T-helper 1 cell treated with Interleukin-12 subunit alpha and Interleukin-12 subunit beta and Interleukin-4 antibody, amounts not matched to agents 30 μg/mL and 1 μg/mL, for 36 hours (primary cell): Measurements from ENCODE around the gene TMEM151A.
A peak's percentile ranks its signal among the peaks of the same experiment; 100 is the strongest.
"Not testable (repeated sequence)": the region's sequence is repeated elsewhere in the genome, so short reads cannot be mapped to it uniquely, and the experiment has no call there.

Source experiments
- H3K27ac Mint-ChIP-seq: one replicate; pipeline ENCODE4 v1.8.0; 2021; ENCODE audit warnings: mild to moderate bottlenecking, mixed read lengths
- H3K27me3 Mint-ChIP-seq: one replicate; pipeline ENCODE4 v1.8.0; 2021; ENCODE audit warnings: low read depth, mixed read lengths
- H3K36me3 Mint-ChIP-seq: one replicate; pipeline ENCODE4 v1.8.0; 2021; ENCODE audit warnings: low read depth, mixed read lengths
- H3K4me1 Mint-ChIP-seq: one replicate; pipeline ENCODE4 v1.8.0; 2021; ENCODE audit warnings: low read depth, mixed read lengths
- H3K4me3 Mint-ChIP-seq: one replicate; pipeline ENCODE4 v1.8.0; 2021; ENCODE audit warnings: mild to moderate bottlenecking, moderate library complexity, mixed read lengths
- H3K9me3 Mint-ChIP-seq: one replicate; pipeline ENCODE4 v1.8.0; 2021; ENCODE audit warnings: mixed read lengths

The TMEM151A gene

GRCh38 chr11:66294626-66295620, 3.2 kb downstream of the TMEM151A start:
- Mint-ChIP-seq H3K4me1 (peaks cover 13% of the 10 kb centered on the region), H3K27me3 (peaks cover 26% of the 10 kb centered on the region), H3K9me3 (no peaks in the 10 kb centered on the region), H3K4me3 (no peak overlapping the region), H3K27ac (no peak overlapping the region), H3K36me3 (no peaks in the 10 kb centered on the region)

- Mint-ChIP-seq H3K4me3 (no peak overlapping the region), H3K27me3 (peaks cover 11% of the 10 kb centered on the region), H3K9me3 (no peaks in the 10 kb centered on the region), H3K4me1 (peaks cover 3% of the 10 kb centered on the region), H3K36me3 (no peaks in the 10 kb centered on the region), H3K27ac (no peak overlapping the region)
These were observed 5.9 kb downstream of the TMEM151A start for GRCh38 chr11:66297610-66298009.

GRCh38 chr11:66299186-66299585, 7.5 kb downstream of the TMEM151A start:
- Mint-ChIP-seq H3K4me3 (no peak overlapping the region), H3K9me3 (no peaks in the 10 kb centered on the region), H3K27me3 (no peaks in the 10 kb centered on the region), H3K27ac (no peak overlapping the region), H3K36me3 (no peaks in the 10 kb centered on the region), H3K4me1 (no peaks in the 10 kb centered on the region)

GRCh38 chr11:66302656-66303055, 11.0 kb downstream of the TMEM151A start:
- H3K36me3 Mint-ChIP-seq, result no peaks in the 10 kb centered on the region
- H3K4me1 Mint-ChIP-seq, result no peaks in the 10 kb centered on the region
- peaks cover 3% of the 10 kb centered on the region for H3K27me3 Mint-ChIP-seq
- H3K4me3 Mint-ChIP-seq, result no peak overlapping the region
- no peak overlapping the region for H3K27ac Mint-ChIP-seq
- H3K9me3 Mint-ChIP-seq, result no peaks in the 10 kb centered on the region

GRCh38 chr11:66309475-66309874, 17.8 kb downstream of the TMEM151A start:
- Mint-ChIP-seq H3K27me3 (peaks cover 4% of the 10 kb centered on the region), H3K36me3 (no peaks in the 10 kb centered on the region), H3K4me3 (no peak overlapping the region), H3K27ac (no peak overlapping the region), H3K9me3 (no peaks in the 10 kb centered on the region), H3K4me1 (peaks cover 6% of the 10 kb centered on the region)

- no peaks in the 10 kb centered on the region for H3K36me3 Mint-ChIP-seq
- H3K9me3 Mint-ChIP-seq, result no peaks in the 10 kb centered on the region
- no peak overlapping the region for H3K4me3 Mint-ChIP-seq
- H3K4me1 Mint-ChIP-seq, result peaks cover 6% of the 10 kb centered on the region
- H3K27me3 Mint-ChIP-seq, result peaks cover 6% of the 10 kb centered on the region
- H3K27ac Mint-ChIP-seq, result no peak overlapping the region
These were observed 18.6 kb downstream of the TMEM151A start for GRCh38 chr11:66310324-66310723.

GRCh38 chr11:66310803-66311440, 19.2 kb downstream of the TMEM151A start:
- not testable (repeated sequence) for H3K9me3 Mint-ChIP-seq, H3K36me3 Mint-ChIP-seq, H3K4me1 Mint-ChIP-seq, H3K27me3 Mint-ChIP-seq, H3K4me3 Mint-ChIP-seq
- H3K27ac Mint-ChIP-seq, result peak overlapping the region; percentile 15

- Mint-ChIP-seq H3K9me3 (no peaks in the 10 kb centered on the region), H3K4me1 (peaks cover 6% of the 10 kb centered on the region), H3K27ac (peak overlapping the region; percentile 93), H3K27me3 (peaks cover 9% of the 10 kb centered on the region), H3K36me3 (no peaks in the 10 kb centered on the region), H3K4me3 (peak overlapping the region; percentile 88)
These were observed 19.8 kb downstream of the TMEM151A start for GRCh38 chr11:66311470-66311964.

GRCh38 chr11:66311965-66312548, 20.4 kb downstream of the TMEM151A start:
- peaks cover 6% of the 10 kb centered on the region for H3K4me1 Mint-ChIP-seq
- peak overlapping the region; percentile 88 for H3K4me3 Mint-ChIP-seq
- H3K36me3 Mint-ChIP-seq, result no peaks in the 10 kb centered on the region
- H3K27me3 Mint-ChIP-seq, result peaks cover 9% of the 10 kb centered on the region
- peak overlapping the region; percentile 93 for H3K27ac Mint-ChIP-seq
- no peaks in the 10 kb centered on the region for H3K9me3 Mint-ChIP-seq

- no peaks in the 10 kb centered on the region for H3K36me3 Mint-ChIP-seq
- H3K4me3 Mint-ChIP-seq, result peak overlapping the region; percentile 88
- peaks cover 10% of the 10 kb centered on the region for H3K4me1 Mint-ChIP-seq
- peaks cover 5% of the 10 kb centered on the region for H3K27me3 Mint-ChIP-seq
- no peaks in the 10 kb centered on the region for H3K9me3 Mint-ChIP-seq
- peak overlapping the region; percentile 93 for H3K27ac Mint-ChIP-seq
These were observed 21.0 kb downstream of the TMEM151A start for GRCh38 chr11:66312549-66313320.

GRCh38 chr11:66313321-66314185, 21.9 kb downstream of the TMEM151A start:
- H3K4me1 Mint-ChIP-seq, result peaks cover 18% of the 10 kb centered on the region

GRCh38 chr11:66314186-66314501, 22.4 kb downstream of the TMEM151A start:
- H3K4me3 Mint-ChIP-seq, result peak overlapping the region; percentile 53

More at GRCh38 chr11:66313321-66314185, 21.9 kb downstream of the TMEM151A start:
- no peaks in the 10 kb centered on the region for H3K9me3 Mint-ChIP-seq
- peaks cover 4% of the 10 kb centered on the region for H3K27me3 Mint-ChIP-seq
- H3K27ac Mint-ChIP-seq, result peak overlapping the region; percentile 93
- peak overlapping the region; percentile 88 for H3K4me3 Mint-ChIP-seq
- H3K36me3 Mint-ChIP-seq, result no peaks in the 10 kb centered on the region

More at GRCh38 chr11:66314186-66314501, 22.4 kb downstream of the TMEM151A start:
- peaks cover 23% of the 10 kb centered on the region for H3K4me1 Mint-ChIP-seq
- peak overlapping the region; percentile 41 for H3K27ac Mint-ChIP-seq
- no peaks in the 10 kb centered on the region for H3K9me3 Mint-ChIP-seq
- H3K27me3 Mint-ChIP-seq, result peaks cover 7% of the 10 kb centered on the region
- H3K36me3 Mint-ChIP-seq, result peaks cover 3% of the 10 kb centered on the region
